ENCODE results near the gene HOXA1.
"Not testable (repeated sequence)": the region's sequence is repeated elsewhere in the genome, so short reads cannot be mapped to it uniquely, and the experiment has no call there.

HOXA1 gene

DNA sequence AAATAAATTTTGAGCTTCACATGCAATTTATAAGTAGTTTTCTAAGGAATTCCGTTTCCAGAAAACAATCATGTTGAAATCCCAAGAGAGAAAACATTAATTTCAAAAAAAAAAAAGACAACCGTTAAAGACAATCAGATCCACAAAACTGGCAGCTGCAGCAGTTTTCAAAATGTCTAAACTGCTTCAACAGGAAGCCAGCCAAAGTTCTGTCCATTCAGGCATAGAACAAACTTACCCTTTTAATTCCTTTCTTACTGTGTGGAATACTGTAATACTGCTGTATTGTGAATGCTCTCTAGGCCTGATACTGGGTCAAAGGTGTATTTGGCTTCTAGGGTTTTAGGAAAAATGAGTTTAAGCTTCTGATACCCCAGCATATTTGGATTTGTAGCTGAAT is 31.6 kb downstream of the HOXA1 start:
- TF ChIP-seq, protein P1, sequence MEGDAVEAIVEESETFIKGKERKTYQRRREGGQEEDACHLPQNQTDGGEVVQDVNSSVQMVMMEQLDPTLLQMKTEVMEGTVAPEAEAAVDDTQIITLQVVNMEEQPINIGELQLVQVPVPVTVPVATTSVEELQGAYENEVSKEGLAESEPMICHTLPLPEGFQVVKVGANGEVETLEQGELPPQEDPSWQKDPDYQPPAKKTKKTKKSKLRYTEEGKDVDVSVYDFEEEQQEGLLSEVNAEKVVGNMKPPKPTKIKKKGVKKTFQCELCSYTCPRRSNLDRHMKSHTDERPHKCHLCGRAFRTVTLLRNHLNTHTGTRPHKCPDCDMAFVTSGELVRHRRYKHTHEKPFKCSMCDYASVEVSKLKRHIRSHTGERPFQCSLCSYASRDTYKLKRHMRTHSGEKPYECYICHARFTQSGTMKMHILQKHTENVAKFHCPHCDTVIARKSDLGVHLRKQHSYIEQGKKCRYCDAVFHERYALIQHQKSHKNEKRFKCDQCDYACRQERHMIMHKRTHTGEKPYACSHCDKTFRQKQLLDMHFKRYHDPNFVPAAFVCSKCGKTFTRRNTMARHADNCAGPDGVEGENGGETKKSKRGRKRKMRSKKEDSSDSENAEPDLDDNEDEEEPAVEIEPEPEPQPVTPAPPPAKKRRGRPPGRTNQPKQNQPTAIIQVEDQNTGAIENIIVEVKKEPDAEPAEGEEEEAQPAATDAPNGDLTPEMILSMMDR (IDR thresholded peaks at IDR 0.05; ENCODE audit: control insufficient read depth, insufficient read depth, low read depth, low read length, missing control alignments), result no peak
- no peak overlapping the region for H3K4me3 ChIP-seq (ENCODE audit: control insufficient read depth, low read depth, low read length)
- DNase-seq (ENCODE audit: low read depth), result no peak

DNA sequence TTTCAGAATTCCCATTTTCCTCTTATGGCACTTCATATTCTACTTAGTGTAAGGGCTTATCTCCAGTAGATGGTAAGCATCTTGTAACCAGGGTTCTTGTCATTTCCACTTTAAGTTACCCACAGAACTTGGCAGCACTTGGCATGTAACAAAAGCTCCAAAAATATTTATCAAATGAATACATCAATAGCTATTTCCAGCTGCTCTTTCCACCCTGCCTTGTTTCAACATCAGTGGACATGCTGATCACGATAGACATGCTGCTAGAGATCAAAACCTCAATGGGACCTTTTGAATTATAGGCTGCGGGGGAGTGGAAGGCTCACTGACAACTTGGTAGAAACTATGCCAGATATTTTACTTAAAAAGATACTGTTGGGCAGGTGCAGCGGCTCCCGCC is 32.9 kb downstream of the HOXA1 start:
- TF ChIP-seq, protein P1 (IDR thresholded peaks at IDR 0.05; ENCODE audit: control insufficient read depth, insufficient read depth, low read depth, low read length, missing control alignments), result no peak
- no peak overlapping the region for H3K4me3 ChIP-seq (ENCODE audit: control insufficient read depth, low read depth, low read length)
- DNase-seq (ENCODE audit: low read depth), result no peak

DNA sequence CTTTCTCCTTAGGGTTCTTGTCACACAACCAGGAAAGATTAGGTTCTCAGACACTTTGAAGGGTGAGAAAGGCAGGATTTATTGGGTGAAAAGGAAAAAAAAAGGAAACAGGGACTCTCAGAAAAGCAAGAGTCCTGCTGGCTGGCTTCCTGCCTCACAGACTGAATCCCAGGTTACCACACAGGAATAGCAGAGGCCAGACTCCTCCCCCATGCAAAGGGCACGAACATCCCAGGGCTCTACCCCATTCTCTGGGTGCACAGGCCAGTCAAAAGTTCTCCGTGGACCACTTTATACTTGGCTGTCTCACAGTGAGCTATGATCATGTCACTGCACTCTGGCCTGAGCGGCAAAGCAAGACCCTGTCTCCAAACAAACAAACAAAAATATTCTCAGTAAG is 42.6 kb downstream of the HOXA1 start:
- TF ChIP-seq, protein P1 (IDR thresholded peaks at IDR 0.05; ENCODE audit: control insufficient read depth, insufficient read depth, low read depth, low read length, missing control alignments), result no peak
- no peak for DNase-seq (ENCODE audit: low read depth)
- H3K4me3 ChIP-seq (ENCODE audit: control insufficient read depth, low read depth, low read length), result no peak overlapping the region

DNA sequence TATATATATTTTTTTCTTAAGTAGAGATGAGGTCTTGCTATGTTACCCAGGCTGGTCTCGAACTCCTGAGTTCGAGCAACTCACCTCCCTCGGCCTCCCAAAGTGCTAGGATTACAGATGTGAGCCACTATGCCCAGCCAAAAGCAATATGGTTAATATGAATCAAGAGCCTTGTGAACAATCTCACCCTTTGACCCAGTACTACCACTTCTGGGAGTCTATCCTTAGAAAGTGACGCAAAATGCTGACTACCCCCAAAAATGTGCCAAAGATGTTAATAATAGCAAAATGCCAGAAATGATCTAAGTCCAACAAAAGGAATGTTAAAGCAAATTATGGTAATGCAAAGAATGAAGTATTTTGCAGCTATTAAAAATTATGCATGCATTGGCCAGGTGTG is 44.3 kb downstream of the HOXA1 start:
- no peak for DNase-seq (ENCODE audit: low read depth)
- H3K4me3 ChIP-seq (ENCODE audit: control insufficient read depth, low read depth, low read length), result no peak overlapping the region
- TF ChIP-seq, protein P1 (IDR thresholded peaks at IDR 0.05; ENCODE audit: control insufficient read depth, insufficient read depth, low read depth, low read length, missing control alignments), result no peak

DNA sequence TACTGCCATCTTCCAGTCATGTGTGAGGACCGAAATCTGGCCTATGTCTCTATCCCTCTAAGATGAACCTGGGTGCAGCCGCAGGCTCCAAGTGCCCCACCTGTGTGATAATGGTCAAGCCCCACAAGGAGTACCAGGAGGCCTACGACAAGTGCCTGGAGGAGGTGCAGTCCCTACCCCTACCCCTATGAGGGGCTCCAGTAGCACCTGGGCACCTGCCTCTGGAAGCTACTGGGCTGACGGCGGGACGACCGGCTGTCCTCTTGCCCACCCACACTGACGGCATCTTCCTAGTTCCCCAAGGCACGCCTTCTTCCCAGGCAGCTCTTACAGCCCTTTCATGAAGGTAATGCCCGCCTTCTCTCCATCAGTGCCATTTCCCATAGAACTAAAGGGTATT is 47.4 kb downstream of the HOXA1 start:
- DNase-seq (ENCODE audit: low read depth), result no peak
- TF ChIP-seq, protein P1 (IDR thresholded peaks at IDR 0.05; ENCODE audit: control insufficient read depth, insufficient read depth, low read depth, low read length, missing control alignments), result no peak
- H3K4me3 ChIP-seq (ENCODE audit: control insufficient read depth, low read depth, low read length), result no peak overlapping the region

DNA sequence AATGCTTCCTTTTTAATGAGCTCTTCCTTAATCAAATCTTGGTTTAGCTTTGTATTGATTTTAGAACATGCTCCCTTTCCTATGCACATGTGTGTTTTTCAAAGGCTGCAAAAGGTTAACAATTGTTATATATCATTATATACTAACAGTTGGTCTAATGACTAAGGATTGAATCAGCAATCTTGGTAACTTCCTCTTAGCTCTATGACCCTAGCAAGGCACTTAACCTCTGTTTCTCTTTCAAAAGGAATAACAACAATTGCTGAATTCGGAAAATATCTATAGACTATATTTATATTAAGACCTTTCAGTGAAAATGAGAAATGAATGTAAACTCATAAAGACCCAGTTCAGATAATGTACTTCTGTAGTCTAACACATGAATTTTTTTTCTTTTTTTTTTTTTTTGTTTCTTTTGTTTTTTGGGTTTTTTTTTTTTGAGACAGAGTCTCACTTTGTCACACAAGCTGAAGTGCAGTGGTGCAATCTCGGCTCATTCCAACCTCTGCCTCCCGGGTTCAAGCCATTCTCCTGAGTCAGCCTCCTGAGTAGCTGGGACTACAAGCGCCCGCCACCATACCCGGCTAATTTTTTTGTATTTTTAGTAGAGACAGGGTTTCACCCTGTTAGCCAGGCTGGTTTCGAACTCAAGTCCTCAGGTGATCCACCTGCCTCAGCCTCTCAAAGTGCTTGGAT is 48.8 kb downstream of the HOXA1 start:
- TF ChIP-seq, protein P1 (IDR thresholded peaks at IDR 0.05; ENCODE audit: control insufficient read depth, insufficient read depth, low read depth, low read length, missing control alignments), result no peak
- DNase-seq (ENCODE audit: low read depth), result no peak
- H3K4me3 ChIP-seq (ENCODE audit: control insufficient read depth, low read depth, low read length), result no peak overlapping the region

DNA sequence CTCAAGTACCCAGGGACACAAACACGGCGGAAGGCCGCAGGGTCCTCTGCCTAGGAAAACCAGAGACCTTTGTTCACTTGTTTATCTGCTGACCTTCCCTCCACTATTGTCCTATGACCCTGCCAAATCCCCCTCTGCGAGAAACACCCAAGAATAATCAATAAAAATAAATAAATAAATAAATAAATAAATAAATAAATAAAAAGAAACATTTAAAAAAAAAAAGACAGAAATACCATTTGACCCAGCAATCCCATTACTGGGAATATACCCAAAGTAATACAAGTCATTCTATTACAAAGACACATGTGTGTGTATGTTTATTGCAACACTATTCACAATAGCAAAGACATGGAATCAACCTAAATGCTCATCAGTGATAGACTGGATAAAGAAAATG is 49.8 kb downstream of the HOXA1 start:
- not testable (repeated sequence) for DNase-seq (ENCODE audit: low read depth); H3K4me3 ChIP-seq (ENCODE audit: control insufficient read depth, low read depth, low read length)

DNA sequence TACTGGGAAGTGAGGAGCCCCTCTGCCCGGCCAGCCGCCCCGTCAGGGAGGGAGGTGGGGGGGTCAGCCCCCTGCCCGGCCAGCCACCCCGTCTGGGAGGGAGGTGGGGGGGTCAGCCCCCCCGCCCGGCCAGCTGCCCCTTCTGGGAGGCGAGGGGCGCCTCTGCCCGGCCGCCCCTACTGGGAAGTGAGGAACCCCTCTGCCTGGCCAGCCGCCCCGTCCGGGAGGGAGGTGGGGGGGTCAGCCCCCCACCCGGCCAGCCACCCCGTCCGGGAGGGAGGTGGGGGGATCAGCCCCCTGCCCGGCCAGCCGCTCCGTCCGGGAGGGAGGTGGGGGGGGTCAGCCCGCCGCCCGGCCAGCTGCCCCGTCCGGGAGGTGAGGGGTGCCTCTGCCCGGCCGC is 50.7 kb downstream of the HOXA1 start:
- DNase-seq (ENCODE audit: low read depth); H3K4me3 ChIP-seq (ENCODE audit: control insufficient read depth, low read depth, low read length): not testable (repeated sequence)

All from AG09309 (cell line).